CD4-positive, alpha-beta T cell treated with Interferon alpha-2 for 1 hour (primary cell): ENCODE measurements around the gene FAM110A.
A peak's percentile ranks its signal among the peaks of the same experiment; 100 is the strongest.
"Not testable (repeated sequence)": the region's sequence is repeated elsewhere in the genome, so short reads cannot be mapped to it uniquely, and the experiment has no call there.

ENCODE experiments used
- DNase-seq, 2 donors: peaks; one replicate each; pipeline ENCODE4 v3.0.0-alpha.2; 2020 to 2022

FAM110A gene

GRCh38 chr20:877814-878213 lies 44.3 kb downstream of the FAM110A start:
- DNase-seq: no peak

GRCh38 chr20:878511-879307 lies 45.2 kb downstream of the FAM110A start:
- DNase-seq: no peak

GRCh38 chr20:879626-880025 lies 46.1 kb downstream of the FAM110A start:
- DNase-seq: no peak

- DNase-seq: peak in 1 of 2 donors; percentile 42
Measured at GRCh38 chr20:881051-881782, 47.7 kb downstream of the FAM110A start.

GRCh38 chr20:881783-882144 lies 48.2 kb downstream of the FAM110A start:
- DNase-seq: no peak

GRCh38 chr20:884983-885952 lies 51.8 kb downstream of the FAM110A start:
- DNase-seq: peak in 1 of 2 donors; percentile 14

- DNase-seq: peak in 1 of 2 donors; percentile 1
Measured at GRCh38 chr20:887137-887536, 53.6 kb downstream of the FAM110A start.

- DNase-seq: no peak
Measured at GRCh38 chr20:888057-888456, 54.5 kb downstream of the FAM110A start.

GRCh38 chr20:889106-889505 lies 55.6 kb downstream of the FAM110A start:
- DNase-seq: no peak

GRCh38 chr20:889932-890463 lies 56.5 kb downstream of the FAM110A start:
- no peak for DNase-seq

GRCh38 chr20:890666-891057 lies 57.1 kb downstream of the FAM110A start:
- DNase-seq: no peak

GRCh38 chr20:891058-891705 lies 57.7 kb downstream of the FAM110A start:
- DNase-seq: no peak

- no peak for DNase-seq
Measured at GRCh38 chr20:891706-892080, 58.2 kb downstream of the FAM110A start.

GRCh38 chr20:892371-892770 lies 58.9 kb downstream of the FAM110A start:
- not testable (repeated sequence) for DNase-seq
